ENCODE data around the gene ARHGAP29. TPM values are rescaled to one million over a fixed set of nuclear protein-coding genes. Genes with fewer than 3 reads are reported as not detected.

ARHGAP29 gene
- total RNA-seq, 1 experiment from 2014 or later = 137 TPM

GRCh38 chr1:94239796-94240195 lies 2.4 kb upstream of the ARHGAP29 start:
- Histone ChIP-seq H3K79me2 (ENCODE audit: low read depth) (peaks cover 97% of the 10 kb centered on the region), H3K4me3 (peak overlapping the region; percentile 87; the same call in 1 of the 2 replicates), H3K9me2 (ENCODE audit: insufficient read depth) (no peaks in the 10 kb centered on the region), H3K27ac (peak overlapping the region; percentile 85), H4K20me1 (ENCODE audit: insufficient read depth) (peaks cover 27% of the 10 kb centered on the region), H3K27me3 (ENCODE audit: insufficient read depth, low read depth) (no peaks in the 10 kb centered on the region), H3K4me2 (peak overlapping the region; percentile 87), H3F3A (ENCODE audit: insufficient read depth, low read depth) (peaks cover 65% of the 10 kb centered on the region), H3K4me1 (replicated peaks; ENCODE audit: insufficient read depth) (peaks cover 70% of the 10 kb centered on the region), H3K36me3 (ENCODE audit: low read depth) (peaks cover 54% of the 10 kb centered on the region), H3K9me3 (ENCODE audit: insufficient read depth, low read depth) (no peaks in the 10 kb centered on the region), H2AFZ (no peak overlapping the region)
- no TSS peak for BruUV-seq (replicated peaks)
- DNase-seq = peak in 1 of 2 experiments; percentile 61
- TF ChIP-seq EZH2 (IDR thresholded peaks at IDR 0.05; ENCODE audit: low read depth) (no peak), CTCF (conservative IDR thresholded peaks at IDR 0.05) (no peak)
- ChIA-PET CTCF (interaction anchor here (1.0 kb wide), 1 partner anchor 217 kb away, joined by 3 read pairs; no protein-coding TSS in a partner anchor), POLR2A (ENCODE audit: unreplicated experiment) (interaction anchor here (0.6 to 0.7 kb wide), 2 partner anchors 96 to 876 kb away, joined by 3 to 4 read pairs; no protein-coding TSS in a partner anchor)
- intact Hi-C loops (cut with micrococcal nuclease; ENCODE audit: unreplicated experiment) = loop anchor here (5.0 to 10.0 kb wide), 4 partner anchors 177 to 565 kb away; partner anchors contain the start of gene ABCD3

GRCh38 chr1:94239051-94239450 lies 1.7 kb upstream of the ARHGAP29 start:
- Histone ChIP-seq H3K4me1 (replicated peaks; ENCODE audit: insufficient read depth) (peaks cover 70% of the 10 kb centered on the region), H3K79me2 (ENCODE audit: low read depth) (peaks cover 97% of the 10 kb centered on the region), H3K9me2 (ENCODE audit: insufficient read depth) (no peaks in the 10 kb centered on the region), H3K36me3 (ENCODE audit: low read depth) (peaks cover 60% of the 10 kb centered on the region), H3K9me3 (ENCODE audit: insufficient read depth, low read depth) (no peaks in the 10 kb centered on the region), H3K4me3 (peak overlapping the region; percentile 87; the same call in 1 of the 2 replicates), H3K27me3 (ENCODE audit: insufficient read depth, low read depth) (no peaks in the 10 kb centered on the region), H2AFZ (no peak overlapping the region), H4K20me1 (ENCODE audit: insufficient read depth) (peaks cover 34% of the 10 kb centered on the region), H3F3A (ENCODE audit: insufficient read depth, low read depth) (peaks cover 63% of the 10 kb centered on the region), H3K27ac (peak overlapping the region; percentile 85), H3K4me2 (peak overlapping the region; percentile 87)
- intact Hi-C loops (cut with micrococcal nuclease; ENCODE audit: unreplicated experiment) = loop anchor here (5.0 to 10.0 kb wide), 4 partner anchors 177 to 566 kb away; partner anchors contain the start of gene ABCD3
- ChIA-PET POLR2A (ENCODE audit: unreplicated experiment) (interaction anchor here (0.6 to 0.7 kb wide), 2 partner anchors 96 to 877 kb away, joined by 3 to 4 read pairs; no protein-coding TSS in a partner anchor), CTCF (no interaction called here)
- BruUV-seq (replicated peaks) = no TSS peak
- no peak for DNase-seq
- TF ChIP-seq CTCF (conservative IDR thresholded peaks at IDR 0.05) (no peak), EZH2 (IDR thresholded peaks at IDR 0.05; ENCODE audit: low read depth) (no peak)

- Histone ChIP-seq H3F3A (ENCODE audit: insufficient read depth, low read depth) (peaks cover 71% of the 10 kb centered on the region), H3K9me2 (ENCODE audit: insufficient read depth) (no peaks in the 10 kb centered on the region), H3K9me3 (ENCODE audit: insufficient read depth, low read depth) (no peaks in the 10 kb centered on the region), H3K4me1 (replicated peaks; ENCODE audit: insufficient read depth) (peaks cover 70% of the 10 kb centered on the region), H4K20me1 (ENCODE audit: insufficient read depth) (peaks cover 52% of the 10 kb centered on the region), H3K4me2 (peak overlapping the region; percentile 87), H3K4me3 (peak overlapping the region; percentile 87), H3K79me2 (ENCODE audit: low read depth) (peaks cover 97% of the 10 kb centered on the region), H3K36me3 (ENCODE audit: low read depth) (peaks cover 64% of the 10 kb centered on the region), H2AFZ (no peak overlapping the region), H3K27ac (peak overlapping the region; percentile 85), H3K27me3 (ENCODE audit: insufficient read depth, low read depth) (no peaks in the 10 kb centered on the region)
- TSS peak; percentile 22 for BruUV-seq (replicated peaks)
- DNase-seq = no peak
- intact Hi-C loops (cut with micrococcal nuclease; ENCODE audit: unreplicated experiment) = loop anchor here (1.0 to 10.0 kb wide), 7 partner anchors 10 to 568 kb away; partner anchors contain the start of gene ABCD3
- ChIA-PET CTCF (interaction anchor here (0.5 to 1.7 kb wide), 3 partner anchors 90 to 246 kb away, joined by 3 to 5 read pairs (median 5); no protein-coding TSS in a partner anchor), POLR2A (ENCODE audit: unreplicated experiment) (interaction anchor here (0.6 to 1.4 kb wide), 15 partner anchors 21 to 1218 kb away, joined by 3 to 34 read pairs (median 4); no protein-coding TSS in a partner anchor)
- no peak; the same call in 1 of the 2 replicates for TF ChIP-seq CTCF (conservative IDR thresholded peaks at IDR 0.05)
- TF ChIP-seq EZH2 (IDR thresholded peaks at IDR 0.05; ENCODE audit: low read depth) = no peak
Observed at GRCh38 chr1:94236630-94237290, 624 bp downstream of the ARHGAP29 start.
